Activated T-helper 1 cell treated with anti-CD3 and anti-CD28 coated beads, Interleukin-12 subunit alpha, Interleukin-12 subunit beta, Interleukin-2, Interleukin-4 antibody, amounts not matched to agents 30 ng/mL and 10 ng/mL and 1 ng/mL, durations not matched to agents 14 hours and 24 hours and 36 hours (primary cell): Measurements from ENCODE around the gene MARVELD2. TPM values are rescaled to one million over a fixed set of nuclear protein-coding genes. Genes with fewer than 3 reads are reported as not detected.
A peak's percentile ranks its signal among the peaks of the same experiment; 100 is the strongest.
"Not testable (repeated sequence)": the region's sequence is repeated elsewhere in the genome, so short reads cannot be mapped to it uniquely, and the experiment has no call there.

Experiments
- DNase-seq: peaks from one replicate; pipeline ENCODE4 v3.0.0; 2021; ENCODE audit warnings: low spot score
- H3K27ac Mint-ChIP-seq: one replicate; pipeline ENCODE4 v1.8.0; 2021; ENCODE audit warnings: mild to moderate bottlenecking, mixed read lengths
- H3K27me3 Mint-ChIP-seq: one replicate; pipeline ENCODE4 v1.8.0; 2022; ENCODE audit warnings: mild to moderate bottlenecking, moderate library complexity, mixed read lengths; ENCODE audit not compliant: insufficient read depth
- H3K36me3 Mint-ChIP-seq: one replicate; pipeline ENCODE4 v1.8.0; 2021; ENCODE audit warnings: low read depth, mixed read lengths
- H3K4me1 Mint-ChIP-seq: one replicate; pipeline ENCODE4 v1.8.0; 2021; ENCODE audit warnings: low read depth, mixed read lengths
- H3K4me3 Mint-ChIP-seq: one replicate; pipeline ENCODE4 v1.8.0; 2021; ENCODE audit warnings: mild to moderate bottlenecking, moderate library complexity, mixed read lengths
- H3K9me3 Mint-ChIP-seq: one replicate; pipeline ENCODE4 v1.8.0; 2021; ENCODE audit warnings: mixed read lengths
- intact Hi-C: fragments of 100-400 bp; cut with micrococcal nuclease; formaldehyde crosslinking; loops from one replicate; pipeline ENCODE4 v1.15.1; 2024
- total RNA-seq: library from RNA; stranded (reverse); gene quantifications from 2 replicates; pipeline ENCODE4 v1.2.3, GENCODE V29; 2022

The MARVELD2 gene
- 0.23 and 0.32 TPM in 2 replicates for total RNA-seq

- Mint-ChIP-seq H3K4me3 (peak within 1 kb of the TSS; percentile 65), H3K27ac (no peak within 1 kb of the TSS), H3K27me3 (peaks cover 4% of the 10 kb centered on the region), H3K36me3 (peaks cover 15% of the 10 kb centered on the region), H3K4me1 (no peaks in the 10 kb centered on the region), H3K9me3 (no peaks in the 10 kb centered on the region)
- DNase-seq = no peak
- intact Hi-C loops = no loop called here
Observed at GRCh38 chr5:69414885-69415583, at the start of gene MARVELD2. TSS of gene MARVELD2 (plus strand) at chr5:69415116. CDS start at chr5:69419386, 4,270 bp downstream.

GRCh38 chr5:69367697-69368279 is 47.1 kb upstream of the MARVELD2 start:
- intact Hi-C loops = loop anchor here (2.0 kb wide), 1 partner anchor 325 kb away; no protein-coding TSS in a partner anchor

GRCh38 chr5:69368458-69369339 is 46.2 kb upstream of the MARVELD2 start:
- Mint-ChIP-seq H3K36me3 (peaks cover 22% of the 10 kb centered on the region), H3K4me3 (peak overlapping the region; percentile 98), H3K4me1 (peaks cover 36% of the 10 kb centered on the region), H3K27ac (peak overlapping the region; percentile 98), H3K27me3 (no peaks in the 10 kb centered on the region), H3K9me3 (no peaks in the 10 kb centered on the region)
- DNase-seq = no peak
- intact Hi-C loops = loop anchor here (1.0 to 2.0 kb wide), 7 partner anchors 36 to 326 kb away; partner anchors contain the start of genes CCDC125, CCNB1, CDK7 and CENPH

More at GRCh38 chr5:69367697-69368279, 47.1 kb upstream of the MARVELD2 start:
- Mint-ChIP-seq H3K27me3 (no peaks in the 10 kb centered on the region), H3K27ac (peak overlapping the region; percentile 98), H3K9me3 (no peaks in the 10 kb centered on the region), H3K4me3 (peak overlapping the region; percentile 98), H3K4me1 (peaks cover 34% of the 10 kb centered on the region), H3K36me3 (peaks cover 26% of the 10 kb centered on the region)
- DNase-seq = no peak

GRCh38 chr5:69369340-69370121 is 45.4 kb upstream of the MARVELD2 start, which contains the start of the genes AK6, RAD17 and TAF9:
TSS of gene AK6 (minus strand) at chr5:69369520. CDS start at chr5:69369490, 30 bp downstream.
TSS of gene RAD17 (plus strand) at chr5:69369818. CDS start at chr5:69372209, 2,391 bp downstream.
TSS of gene TAF9 (minus strand) at chr5:69369520. CDS start at chr5:69365737, 3,783 bp downstream.
- intact Hi-C loops = loop anchor here (1.0 to 2.0 kb wide), 7 partner anchors 37 to 327 kb away; partner anchors contain the start of genes CCDC125, CCNB1, CDK7 and CENPH
- peaks cover 36% of the 10 kb centered on the region for H3K4me1 Mint-ChIP-seq
- H3K27ac Mint-ChIP-seq = peak within 1 kb of the TSS; percentile 98
- H3K27me3 Mint-ChIP-seq = no peaks in the 10 kb centered on the region
- H3K36me3 Mint-ChIP-seq = peaks cover 20% of the 10 kb centered on the region
- peak within 1 kb of the TSS; percentile 98 for H3K4me3 Mint-ChIP-seq
- H3K9me3 Mint-ChIP-seq = no peaks in the 10 kb centered on the region
- peak; percentile 87 for DNase-seq

GRCh38 chr5:69370335-69370734 is 44.6 kb upstream of the MARVELD2 start:
- intact Hi-C loops, H3K9me3 Mint-ChIP-seq, DNase-seq, H3K27me3 Mint-ChIP-seq: not testable (repeated sequence)
- peaks cover 13% of the 10 kb centered on the region for H3K36me3 Mint-ChIP-seq
- H3K4me3 Mint-ChIP-seq = peak overlapping the region; percentile 94
- peaks cover 31% of the 10 kb centered on the region for H3K4me1 Mint-ChIP-seq
- peak overlapping the region; percentile 98 for H3K27ac Mint-ChIP-seq

- Mint-ChIP-seq H3K36me3 (peaks cover 16% of the 10 kb centered on the region), H3K27ac (no peak overlapping the region), H3K4me1 (peaks cover 21% of the 10 kb centered on the region), H3K4me3 (no peak overlapping the region), H3K9me3 (no peaks in the 10 kb centered on the region), H3K27me3 (no peaks in the 10 kb centered on the region)
- DNase-seq = no peak
- intact Hi-C loops = no loop called here
Observed at GRCh38 chr5:69372394-69372793, 42.5 kb upstream of the MARVELD2 start.

- H3K27ac Mint-ChIP-seq = no peak overlapping the region
- DNase-seq = no peak
- H3K4me3 Mint-ChIP-seq = no peak overlapping the region
- H3K9me3 Mint-ChIP-seq = no peaks in the 10 kb centered on the region
- peaks cover 12% of the 10 kb centered on the region for H3K4me1 Mint-ChIP-seq
- no peaks in the 10 kb centered on the region for H3K27me3 Mint-ChIP-seq
- H3K36me3 Mint-ChIP-seq = peaks cover 17% of the 10 kb centered on the region
- intact Hi-C loops = no loop called here
Observed at GRCh38 chr5:69374911-69375446, 39.9 kb upstream of the MARVELD2 start.

- H3K4me1 Mint-ChIP-seq = no peaks in the 10 kb centered on the region
- intact Hi-C loops = no loop called here
- no peak overlapping the region for H3K27ac Mint-ChIP-seq
- peaks cover 19% of the 10 kb centered on the region for H3K36me3 Mint-ChIP-seq
- no peak overlapping the region for H3K4me3 Mint-ChIP-seq
- no peak for DNase-seq
- no peaks in the 10 kb centered on the region for H3K9me3 Mint-ChIP-seq
- H3K27me3 Mint-ChIP-seq = no peaks in the 10 kb centered on the region
Observed at GRCh38 chr5:69378376-69378775, 36.5 kb upstream of the MARVELD2 start.

- no peak overlapping the region for H3K27ac Mint-ChIP-seq
- DNase-seq = no peak
- no peaks in the 10 kb centered on the region for H3K9me3 Mint-ChIP-seq
- H3K4me3 Mint-ChIP-seq = no peak overlapping the region
- H3K36me3 Mint-ChIP-seq = peaks cover 27% of the 10 kb centered on the region
- no peaks in the 10 kb centered on the region for H3K27me3 Mint-ChIP-seq
- intact Hi-C loops = no loop called here
- H3K4me1 Mint-ChIP-seq = no peaks in the 10 kb centered on the region
Observed at GRCh38 chr5:69404659-69405330, 10.1 kb upstream of the MARVELD2 start.

- peaks cover 4% of the 10 kb centered on the region for H3K27me3 Mint-ChIP-seq
- H3K4me1 Mint-ChIP-seq = no peaks in the 10 kb centered on the region
- DNase-seq = no peak
- peak overlapping the region; percentile 65 for H3K4me3 Mint-ChIP-seq
- H3K27ac Mint-ChIP-seq = no peak overlapping the region
- H3K9me3 Mint-ChIP-seq = no peaks in the 10 kb centered on the region
- peaks cover 15% of the 10 kb centered on the region for H3K36me3 Mint-ChIP-seq
- intact Hi-C loops = no loop called here
Observed at GRCh38 chr5:69415584-69415958, 655 bp downstream of the MARVELD2 start.

- Mint-ChIP-seq H3K27me3 (peaks cover 4% of the 10 kb centered on the region), H3K4me1 (no peaks in the 10 kb centered on the region), H3K27ac (no peak overlapping the region), H3K4me3 (peak overlapping the region; percentile 29), H3K36me3 (peaks cover 15% of the 10 kb centered on the region), H3K9me3 (no peaks in the 10 kb centered on the region)
- intact Hi-C loops = no loop called here
- no peak for DNase-seq
Observed at GRCh38 chr5:69416180-69416579, 1.3 kb downstream of the MARVELD2 start.
